Fibroblast of lung (primary cell): ENCODE measurements around the gene BANF2. TPM values are rescaled to one million over a fixed set of nuclear protein-coding genes. Genes with fewer than 3 reads are reported as not detected.
A peak's percentile ranks its signal among the peaks of the same experiment; 100 is the strongest.

Experiments
- DNase-seq, 2 donors: peaks; one replicate each; pipeline versions ENCODE4 v3.0.0 to v3.0.0-alpha.2; 2010; ENCODE audit warnings: low read depth in 2 of 2
- H2AFZ ChIP-seq: 2 replicates; pipeline ENCODE4 v1.5.1; 2012; ENCODE audit warnings: low read length, control low read depth, inconsistent platforms
- H3K27ac ChIP-seq: 2 replicates; pipeline ENCODE4 v1.5.1; 2011; ENCODE audit warnings: low read length, control low read depth; ENCODE audit not compliant: insufficient read depth
- H3K27me3 ChIP-seq: 2 replicates; pipeline ENCODE4 v1.5.1; 2011; ENCODE audit warnings: mild to moderate bottlenecking, low read length; ENCODE audit not compliant: control insufficient read depth, insufficient read depth
- H3K36me3 ChIP-seq: 2 replicates; pipeline ENCODE4 v1.5.1; 2011; ENCODE audit warnings: low read length; ENCODE audit not compliant: control insufficient read depth, insufficient read depth
- H3K4me1 ChIP-seq: 2 replicates; pipeline ENCODE4 v1.5.1; 2011; ENCODE audit warnings: low read length; ENCODE audit not compliant: control insufficient read depth, insufficient read depth; ENCODE audit errors: extremely low read depth
- H3K4me2 ChIP-seq: 2 replicates; pipeline ENCODE4 v1.5.1; 2011; ENCODE audit warnings: low read length, control low read depth; ENCODE audit not compliant: insufficient read depth; ENCODE audit errors: extremely low read depth
- H3K4me3 ChIP-seq, 4 experiments: fragments of 200-600 bp in 1 of 4; sonication (generic) in 1 of 4; replicated peaks in 1 of 4; 2 replicates each; pipeline ENCODE4 v1.5.1; 2011 to 2016; ENCODE audit warnings: low read length in 4 of 4, low read depth in 3 of 4, mild to moderate bottlenecking in 3 of 4, control low read depth in 2 of 4, inconsistent platforms in 1 of 4, mixed read lengths in 1 of 4; ENCODE audit not compliant: insufficient read depth in 1 of 4; ENCODE audit errors: control extremely low read depth in 1 of 4
- H3K79me2 ChIP-seq: 2 replicates; pipeline ENCODE4 v1.5.1; 2012; ENCODE audit warnings: mild to moderate bottlenecking, low read length, inconsistent platforms; ENCODE audit not compliant: control insufficient read depth, insufficient read depth
- H3K9ac ChIP-seq: 2 replicates; pipeline ENCODE4 v1.5.1; 2011; ENCODE audit warnings: mild to moderate bottlenecking, low read length, control low read depth; ENCODE audit not compliant: insufficient read depth
- H3K9me3 ChIP-seq: 2 replicates; pipeline ENCODE4 v1.5.1; 2012; ENCODE audit warnings: low read depth, low read length; ENCODE audit not compliant: control insufficient read depth, insufficient read depth
- H4K20me1 ChIP-seq: 2 replicates; pipeline ENCODE4 v1.5.1; 2011; ENCODE audit warnings: low read length; ENCODE audit not compliant: control insufficient read depth, insufficient read depth; ENCODE audit errors: extremely low read depth
- CTCF ChIP-seq, 2 donors: IDR thresholded peaks in 1 of 2; conservative IDR thresholded peaks in 1 of 2; 1 replicate in 1 of 2; 2 replicates in 1 of 2; pipeline ENCODE4 v1.5.1; 2011 to 2012; ENCODE audit warnings: low read length in 2 of 2, control low read depth in 1 of 2, inconsistent platforms in 1 of 2, low read depth in 1 of 2, mild to moderate bottlenecking in 1 of 2
- EZH2 ChIP-seq: IDR thresholded peaks from 2 replicates; pipeline ENCODE4 v1.5.1; 2012; ENCODE audit warnings: low read length, control low read depth, mild to moderate bottlenecking; ENCODE audit errors: missing control alignments
- polyA plus RNA-seq, 2 donors: library from polyadenylated mRNA; depleted of rRNA in 1 of 2; stranded (reverse) in 1 of 2; unstranded in 1 of 2; fragments of >200 nt; gene quantifications; 2 replicates each; pipeline ENCODE4 v1.2.1, GENCODE V29; 2011 to 2012; ENCODE audit warnings: missing spikeins in 1 of 2
- total RNA-seq: library from RNA; depleted of rRNA; stranded (reverse); fragments of >200 nt; gene quantifications from 2 replicates; pipeline ENCODE4 v1.2.1, GENCODE V29; 2014

The BANF2 gene
- total and polyA plus RNA-seq, 2 donors (not counting 1 experiment from before 2014, with no cell fraction given): not detected

DNA sequence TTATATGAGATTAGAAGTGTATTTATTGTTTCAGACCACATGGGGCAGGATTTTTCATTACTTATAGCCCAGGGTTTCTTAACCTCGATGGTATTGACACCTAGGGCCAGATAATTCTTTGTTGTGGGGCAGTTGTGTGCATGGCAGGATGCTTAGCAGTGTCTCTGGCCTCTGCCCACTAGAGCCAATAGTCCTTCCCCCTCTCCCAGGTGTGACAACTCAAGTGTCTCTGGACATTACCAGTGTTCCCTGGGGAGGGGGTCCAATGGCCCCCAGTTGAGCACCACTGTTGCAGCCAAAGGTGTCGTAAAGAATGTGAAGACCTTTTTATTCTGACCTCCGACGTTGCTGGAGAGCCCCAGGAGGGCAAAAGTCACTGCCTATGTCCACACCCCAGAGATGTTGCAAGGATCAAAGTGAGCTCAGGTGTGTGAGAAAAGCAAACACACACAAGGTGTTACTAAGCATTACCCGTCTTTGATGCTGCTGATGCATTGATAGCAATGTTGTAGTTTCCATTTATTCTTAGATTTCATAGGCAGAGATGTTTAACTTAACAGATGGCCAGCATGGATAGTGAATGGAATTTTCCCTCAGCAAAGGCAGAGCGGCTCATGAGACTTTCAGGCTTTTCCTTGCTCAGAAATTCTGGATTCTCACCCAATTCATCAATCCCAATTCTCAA lies 22.2 kb downstream of the BANF2 start:
- no peaks in the 10 kb centered on the region for H3K79me2 ChIP-seq
- no peaks in the 10 kb centered on the region for H3K9me3 ChIP-seq
- no peaks in the 10 kb centered on the region for H3K36me3 ChIP-seq
- no peak overlapping the region for H3K9ac ChIP-seq
- no peaks in the 10 kb centered on the region for H3K4me1 ChIP-seq
- no peak overlapping the region for H2AFZ ChIP-seq
- H3K4me3 ChIP-seq: no peak overlapping the region
- no peak overlapping the region for H3K4me2 ChIP-seq
- H3K27ac ChIP-seq: no peak overlapping the region
- H3K27me3 ChIP-seq: no peaks in the 10 kb centered on the region
- no peaks in the 10 kb centered on the region for H4K20me1 ChIP-seq
- TF ChIP-seq EZH2 (no peak), CTCF (conservative IDR thresholded peaks at IDR 0.05 in 1 of 2, IDR thresholded peaks at IDR 0.05 in 1 of 2; ENCODE audit: low read depth in 1 of 2, low read length in 2 of 2) (peak in 1 of 2 donors; percentile 8)
- no peak for DNase-seq

DNA sequence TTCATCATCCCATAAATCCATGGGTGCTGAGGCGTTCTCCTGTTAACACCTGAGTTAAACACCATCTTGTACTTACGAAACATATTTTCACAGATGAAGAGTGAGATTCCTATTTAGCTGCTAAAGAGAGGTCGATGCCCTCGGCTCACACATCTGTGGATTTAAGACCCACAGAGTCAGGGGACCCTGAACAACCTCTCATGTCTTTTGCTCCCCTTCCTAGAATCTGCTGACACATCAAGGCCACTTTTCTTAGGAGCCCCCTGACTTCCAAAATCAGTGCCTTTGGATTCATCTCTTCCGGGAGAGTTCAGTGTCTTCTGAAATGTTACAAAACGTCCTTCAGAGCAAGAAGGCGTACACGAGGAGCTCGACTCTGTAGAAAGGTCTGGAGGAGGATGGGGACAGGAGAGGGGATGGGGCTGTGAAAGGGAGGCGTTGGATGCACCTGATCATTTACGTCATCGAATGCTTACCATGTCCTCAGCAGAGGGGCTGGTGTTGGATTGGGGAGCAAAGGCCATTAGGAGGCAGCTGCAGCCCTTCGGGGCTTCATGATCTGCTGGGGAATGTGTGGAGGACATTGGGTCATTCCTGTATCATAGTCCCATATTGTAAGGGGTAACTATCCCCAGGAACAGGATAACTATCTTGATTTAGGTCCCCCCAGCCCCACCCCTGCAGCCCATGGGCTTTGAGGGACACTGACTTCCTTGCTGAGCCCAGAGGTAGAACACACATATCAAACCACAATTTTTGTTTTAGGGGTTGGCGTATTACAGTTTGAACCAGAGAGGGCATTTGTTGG lies 22.9 kb downstream of the BANF2 start:
- no peaks in the 10 kb centered on the region for H3K27me3 ChIP-seq
- H2AFZ ChIP-seq: no peak overlapping the region
- H4K20me1 ChIP-seq: no peaks in the 10 kb centered on the region
- no peak for DNase-seq
- H3K4me3 ChIP-seq: no peak overlapping the region
- no peak overlapping the region for H3K27ac ChIP-seq
- H3K4me2 ChIP-seq: no peak overlapping the region
- H3K79me2 ChIP-seq: no peaks in the 10 kb centered on the region
- H3K4me1 ChIP-seq: no peaks in the 10 kb centered on the region
- TF ChIP-seq CTCF (conservative IDR thresholded peaks at IDR 0.05 in 1 of 2, IDR thresholded peaks at IDR 0.05 in 1 of 2; ENCODE audit: low read depth in 1 of 2, low read length in 2 of 2): no peak
- no peak for TF ChIP-seq EZH2
- H3K36me3 ChIP-seq: no peaks in the 10 kb centered on the region
- H3K9me3 ChIP-seq: no peaks in the 10 kb centered on the region
- no peak overlapping the region for H3K9ac ChIP-seq

DNA sequence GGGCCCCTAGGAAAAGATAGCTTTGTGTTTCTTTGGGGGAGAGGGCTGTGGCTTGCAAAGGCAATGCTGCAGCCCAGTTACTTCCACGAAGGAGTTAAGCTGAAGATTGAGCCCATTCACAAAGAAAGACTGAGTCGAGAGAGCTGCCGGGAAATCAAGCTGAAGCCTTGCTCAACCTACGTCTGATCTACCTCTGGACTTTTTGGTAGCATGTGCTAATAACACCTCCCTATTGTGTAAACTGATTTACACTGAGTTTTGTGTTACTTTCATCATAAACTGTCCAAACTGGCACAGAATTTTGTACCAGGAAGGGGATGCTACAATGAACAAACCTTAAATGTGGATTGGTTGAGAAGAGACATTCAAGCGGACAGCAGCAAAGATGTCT lies 23.5 kb downstream of the BANF2 start:
- TF ChIP-seq EZH2 (no peak), CTCF (conservative IDR thresholded peaks at IDR 0.05 in 1 of 2, IDR thresholded peaks at IDR 0.05 in 1 of 2; ENCODE audit: low read depth in 1 of 2, low read length in 2 of 2) (no peak)

More for the DNA sequence above, 23.5 kb downstream of the BANF2 start:
- H3K36me3 ChIP-seq: no peaks in the 10 kb centered on the region
- H3K4me1 ChIP-seq: no peaks in the 10 kb centered on the region
- H3K9me3 ChIP-seq: no peaks in the 10 kb centered on the region
- H2AFZ ChIP-seq: no peak overlapping the region
- no peak overlapping the region for H3K27ac ChIP-seq
- H3K27me3 ChIP-seq: no peaks in the 10 kb centered on the region
- H3K79me2 ChIP-seq: no peaks in the 10 kb centered on the region
- DNase-seq: no peak
- no peak overlapping the region for H3K9ac ChIP-seq
- no peaks in the 10 kb centered on the region for H4K20me1 ChIP-seq
- H3K4me3 ChIP-seq: no peak overlapping the region
- H3K4me2 ChIP-seq: no peak overlapping the region
